Epithelial cell of proximal tubule (primary cell): Measurements from ENCODE around the gene RBM17. TPM values are rescaled to one million over a fixed set of nuclear protein-coding genes. Genes with fewer than 3 reads are reported as not detected.

Source experiments
- DNase-seq: peaks from one replicate; pipeline ENCODE4 v3.0.0-alpha.2; 2011; ENCODE audit warnings: low read depth
- H3K4me3 ChIP-seq: 2 replicates; pipeline ENCODE4 v1.5.1; 2011; ENCODE audit warnings: low read depth, mild to moderate bottlenecking, low read length
- CTCF ChIP-seq: conservative IDR thresholded peaks from 2 replicates; pipeline ENCODE4 v1.5.1; 2012; ENCODE audit warnings: low read depth, mild to moderate bottlenecking, low read length
- total RNA-seq: library from RNA; depleted of rRNA; stranded (reverse); fragments of >200 nt; gene quantifications from 2 replicates; pipeline ENCODE4 v1.2.3, GENCODE V29; 2015

The RBM17 gene
- total RNA-seq, 1 donor from 2014 or later = 57.3 TPM

- DNase-seq = no peak
- H3K4me3 ChIP-seq = no peak overlapping the region
- TF ChIP-seq CTCF = no peak
Observed at GRCh38 chr10:6114299-6114698, 25.5 kb downstream of the RBM17 start.

GRCh38 chr10:6114805-6115341 is 26.0 kb downstream of the RBM17 start:
- TF ChIP-seq CTCF = no peak
- DNase-seq = peak; percentile 32
- no peak overlapping the region for H3K4me3 ChIP-seq

- no peak for TF ChIP-seq CTCF
- no peak overlapping the region for H3K4me3 ChIP-seq
- no peak for DNase-seq
Observed at GRCh38 chr10:6115411-6115810, 26.6 kb downstream of the RBM17 start.

GRCh38 chr10:6115824-6116350 is 27.1 kb downstream of the RBM17 start:
- TF ChIP-seq CTCF = no peak
- no peak for DNase-seq
- no peak overlapping the region for H3K4me3 ChIP-seq

- no peak for DNase-seq
- no peak for TF ChIP-seq CTCF
- no peak overlapping the region for H3K4me3 ChIP-seq
Observed at GRCh38 chr10:6116806-6117205, 28.0 kb downstream of the RBM17 start.

GRCh38 chr10:6117711-6118110 is 28.9 kb downstream of the RBM17 start:
- no peak for DNase-seq
- no peak for TF ChIP-seq CTCF
- H3K4me3 ChIP-seq = no peak overlapping the region

- no peak for DNase-seq
- H3K4me3 ChIP-seq = no peak overlapping the region
- no peak for TF ChIP-seq CTCF
Observed at GRCh38 chr10:6119423-6119822, 30.6 kb downstream of the RBM17 start.
